Body of pancreas (tissue), 4 donors: Measurements from ENCODE around the gene NECAP2.

Source experiments
- POLR2A ChIP-seq, 3 donors: fragments of 450-650 bp; IDR thresholded peaks; one replicate each; pipeline ENCODE4 v1.6.1; 2016; ENCODE audit warnings: antibody characterized with exemption in 3 of 3, mild to moderate bottlenecking in 2 of 3
- TF ChIP-seq, protein P1 (sequence below), 7 experiments: fragments of 450-650 bp in 4 of 7; fragments of 200-600 bp in 3 of 7; sonication (generic) in 3 of 7; IDR thresholded peaks; one replicate each; pipeline ENCODE4 v1.5.1; 2016 to 2019; ENCODE audit warnings: antibody characterized with exemption in 7 of 7

GRCh38 chr1:16425125-16426025 is 15.1 kb upstream of the NECAP2 start:
- TF ChIP-seq, protein P1, sequence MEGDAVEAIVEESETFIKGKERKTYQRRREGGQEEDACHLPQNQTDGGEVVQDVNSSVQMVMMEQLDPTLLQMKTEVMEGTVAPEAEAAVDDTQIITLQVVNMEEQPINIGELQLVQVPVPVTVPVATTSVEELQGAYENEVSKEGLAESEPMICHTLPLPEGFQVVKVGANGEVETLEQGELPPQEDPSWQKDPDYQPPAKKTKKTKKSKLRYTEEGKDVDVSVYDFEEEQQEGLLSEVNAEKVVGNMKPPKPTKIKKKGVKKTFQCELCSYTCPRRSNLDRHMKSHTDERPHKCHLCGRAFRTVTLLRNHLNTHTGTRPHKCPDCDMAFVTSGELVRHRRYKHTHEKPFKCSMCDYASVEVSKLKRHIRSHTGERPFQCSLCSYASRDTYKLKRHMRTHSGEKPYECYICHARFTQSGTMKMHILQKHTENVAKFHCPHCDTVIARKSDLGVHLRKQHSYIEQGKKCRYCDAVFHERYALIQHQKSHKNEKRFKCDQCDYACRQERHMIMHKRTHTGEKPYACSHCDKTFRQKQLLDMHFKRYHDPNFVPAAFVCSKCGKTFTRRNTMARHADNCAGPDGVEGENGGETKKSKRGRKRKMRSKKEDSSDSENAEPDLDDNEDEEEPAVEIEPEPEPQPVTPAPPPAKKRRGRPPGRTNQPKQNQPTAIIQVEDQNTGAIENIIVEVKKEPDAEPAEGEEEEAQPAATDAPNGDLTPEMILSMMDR (IDR thresholded peaks at IDR 0.05) = no peak
- no peak for TF ChIP-seq POLR2A (IDR thresholded peaks at IDR 0.05)
